GM18861 (cell line): ENCODE results near the gene PML.

Source experiments
- ATAC-seq: cut with Tn5 transposase; IDR thresholded peaks from one replicate; pipeline ENCODE4 v1.9.1; 2021; ENCODE audit not compliant: unreplicated experiment

Gene PML

GRCh38 chr15:73984208-73984979 lies 10.1 kb upstream of the PML start:
- no peak for ATAC-seq

GRCh38 chr15:73985101-73985873 lies 9.2 kb upstream of the PML start:
- ATAC-seq: no peak

- no peak for ATAC-seq
These were observed 8.3 kb upstream of the PML start for GRCh38 chr15:73986055-73986775.

- ATAC-seq: no peak
These were observed 7.8 kb upstream of the PML start for GRCh38 chr15:73986776-73987056.

- ATAC-seq: no peak
These were observed 7.3 kb upstream of the PML start for GRCh38 chr15:73987250-73987649.

- ATAC-seq: no peak
These were observed 6.7 kb upstream of the PML start for GRCh38 chr15:73987681-73988444.

GRCh38 chr15:73988445-73988969 lies 6.0 kb upstream of the PML start:
- no peak for ATAC-seq

GRCh38 chr15:73989001-73989798 lies 5.3 kb upstream of the PML start:
- no peak for ATAC-seq

- no peak for ATAC-seq
These were observed 4.1 kb upstream of the PML start for GRCh38 chr15:73990250-73991005.

GRCh38 chr15:73991260-73991659 lies 3.3 kb upstream of the PML start:
- no peak for ATAC-seq

GRCh38 chr15:73991726-73992593 lies 2.6 kb upstream of the PML start, which contains the start of gene STOML1:
Gene STOML1 (minus strand): TSS chr15:73992295. CDS start chr15:73992223, 72 bp downstream.
- ATAC-seq: peak; percentile 74

- ATAC-seq: no peak
These were observed 2.0 kb upstream of the PML start for GRCh38 chr15:73992594-73992898.

GRCh38 chr15:73993211-73993994 lies 1.1 kb upstream of the PML start:
- no peak for ATAC-seq

- no peak for ATAC-seq
These were observed 551 bp downstream of the PML start for GRCh38 chr15:73994912-73995622.

GRCh38 chr15:73996267-73996666 lies 1.8 kb downstream of the PML start:
- ATAC-seq: no peak

- ATAC-seq: no peak
These were observed 2.4 kb downstream of the PML start for GRCh38 chr15:73996939-73997338.

GRCh38 chr15:73997986-73998385 lies 3.5 kb downstream of the PML start:
- ATAC-seq: no peak
